ENCODE results near the gene CLCA2.

CLCA2 gene

DNA sequence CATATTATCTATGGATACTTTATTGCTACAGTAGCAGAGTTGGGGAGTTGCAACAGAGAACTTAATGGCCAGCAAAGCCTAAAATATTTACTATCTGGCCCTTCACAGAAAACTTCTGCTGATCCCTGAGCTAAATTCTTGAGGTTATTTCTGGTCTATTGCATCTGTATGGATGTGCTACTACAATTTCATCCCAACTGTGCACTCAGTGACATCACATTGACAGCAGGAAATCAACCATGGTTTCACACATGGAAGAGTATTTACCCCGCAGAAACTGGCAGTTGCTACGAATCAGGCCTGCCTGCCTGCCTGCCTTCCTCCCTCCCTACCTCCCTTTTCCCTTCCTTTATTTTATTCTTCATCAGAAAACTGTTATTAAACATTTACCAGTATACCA is 12.1 kb downstream of the CLCA2 start:
- TF ChIP-seq, protein P1, sequence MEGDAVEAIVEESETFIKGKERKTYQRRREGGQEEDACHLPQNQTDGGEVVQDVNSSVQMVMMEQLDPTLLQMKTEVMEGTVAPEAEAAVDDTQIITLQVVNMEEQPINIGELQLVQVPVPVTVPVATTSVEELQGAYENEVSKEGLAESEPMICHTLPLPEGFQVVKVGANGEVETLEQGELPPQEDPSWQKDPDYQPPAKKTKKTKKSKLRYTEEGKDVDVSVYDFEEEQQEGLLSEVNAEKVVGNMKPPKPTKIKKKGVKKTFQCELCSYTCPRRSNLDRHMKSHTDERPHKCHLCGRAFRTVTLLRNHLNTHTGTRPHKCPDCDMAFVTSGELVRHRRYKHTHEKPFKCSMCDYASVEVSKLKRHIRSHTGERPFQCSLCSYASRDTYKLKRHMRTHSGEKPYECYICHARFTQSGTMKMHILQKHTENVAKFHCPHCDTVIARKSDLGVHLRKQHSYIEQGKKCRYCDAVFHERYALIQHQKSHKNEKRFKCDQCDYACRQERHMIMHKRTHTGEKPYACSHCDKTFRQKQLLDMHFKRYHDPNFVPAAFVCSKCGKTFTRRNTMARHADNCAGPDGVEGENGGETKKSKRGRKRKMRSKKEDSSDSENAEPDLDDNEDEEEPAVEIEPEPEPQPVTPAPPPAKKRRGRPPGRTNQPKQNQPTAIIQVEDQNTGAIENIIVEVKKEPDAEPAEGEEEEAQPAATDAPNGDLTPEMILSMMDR (IDR thresholded peaks at IDR 0.05; ENCODE audit: control extremely low read depth, extremely low read depth, low read depth, missing control alignments), result no peak
- POLR2A ChIA-PET, result no interaction called here
- CTCF ChIA-PET, result interaction anchor here (1.1 to 1.4 kb wide), 2 partner anchors 14 to 64 kb away, joined by 3 to 4 read pairs; no protein-coding TSS in a partner anchor
- DNase-seq (ENCODE audit: extremely low spot score), result no peak

- ChIA-PET POLR2A (no interaction called here), CTCF (interaction anchor here (0.9 to 5.6 kb wide), 5 partner anchors 10 to 66 kb away, joined by 3 to 25 read pairs (median 5); partner anchors contain the start of gene CLCA2)
- no peak for DNase-seq (ENCODE audit: extremely low spot score)
- TF ChIP-seq, protein P1 (IDR thresholded peaks at IDR 0.05; ENCODE audit: control extremely low read depth, extremely low read depth, low read depth, missing control alignments), result no peak
These were observed 17.6 kb downstream of the CLCA2 start for GRCh38 chr1:86441581-86441980.

- ChIA-PET CTCF (interaction anchor here (0.9 to 5.6 kb wide), 4 partner anchors 9 to 66 kb away, joined by 3 to 25 read pairs (median 6); partner anchors contain the start of gene CLCA2), POLR2A (no interaction called here)
- TF ChIP-seq, protein P1 (IDR thresholded peaks at IDR 0.05; ENCODE audit: control extremely low read depth, extremely low read depth, low read depth, missing control alignments), result no peak
- no peak for DNase-seq (ENCODE audit: extremely low spot score)
These were observed 18.0 kb downstream of the CLCA2 start for GRCh38 chr1:86441997-86442396.

- CTCF ChIA-PET, result interaction anchor here (0.7 to 2.7 kb wide), 3 partner anchors 8 to 21 kb away, joined by 3 to 9 read pairs (median 4); no protein-coding TSS in a partner anchor
- no peak for DNase-seq (ENCODE audit: extremely low spot score)
- TF ChIP-seq, protein P1 (IDR thresholded peaks at IDR 0.05; ENCODE audit: control extremely low read depth, extremely low read depth, low read depth, missing control alignments), result no peak
- POLR2A ChIA-PET, result no interaction called here
These were observed 21.9 kb downstream of the CLCA2 start for GRCh38 chr1:86445919-86446318.

- DNase-seq (ENCODE audit: extremely low spot score), result no peak
- TF ChIP-seq, protein P1 (IDR thresholded peaks at IDR 0.05; ENCODE audit: control extremely low read depth, extremely low read depth, low read depth, missing control alignments), result no peak
- ChIA-PET CTCF (interaction anchor here (0.9 to 2.7 kb wide), 5 partner anchors 9 to 55 kb away, joined by 3 to 9 read pairs (median 4); no protein-coding TSS in a partner anchor), POLR2A (no interaction called here)
These were observed 23.3 kb downstream of the CLCA2 start for GRCh38 chr1:86447198-86447790.

DNA sequence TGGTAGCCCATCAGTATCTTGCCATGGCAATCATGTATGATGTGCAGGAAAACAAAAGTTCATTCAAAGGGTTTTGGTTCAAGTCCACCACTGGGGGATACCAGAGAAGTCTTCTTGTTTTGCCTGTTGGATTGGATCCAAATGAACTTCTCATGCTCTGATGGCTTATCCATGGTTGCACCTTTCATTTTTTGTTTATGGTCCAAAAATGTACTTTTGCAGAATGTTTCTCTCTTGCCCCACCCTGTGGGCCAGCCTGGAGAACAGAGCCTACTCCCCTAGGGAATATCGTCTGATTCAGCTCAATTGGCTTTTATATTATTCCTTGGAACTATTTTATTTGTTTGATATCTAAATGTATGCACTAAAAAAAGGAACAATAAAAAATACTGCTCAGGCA is 24.7 kb downstream of the CLCA2 start:
- CTCF ChIA-PET, result no interaction called here
- POLR2A ChIA-PET, result no interaction called here
- DNase-seq (ENCODE audit: extremely low spot score), result no peak
- TF ChIP-seq, protein P1 (IDR thresholded peaks at IDR 0.05; ENCODE audit: control extremely low read depth, extremely low read depth, low read depth, missing control alignments), result no peak
